Natural killer cell (primary cell): Measurements from ENCODE around the gene CHD2. TPM values are rescaled to one million over a fixed set of nuclear protein-coding genes. Genes with fewer than 3 reads are reported as not detected.
A peak's percentile ranks its signal among the peaks of the same experiment; 100 is the strongest.

Source experiments
- ATAC-seq, 3 donors: fragments of 150-1000 bp in 2 of 3; fragments of 200-7000 bp in 1 of 3; cut with Tn5 transposase; 1 replicate in 1 of 3; 2 replicates in 2 of 3; pipeline ENCODE4 v1.10.0; 2021; ENCODE audit warnings: mild to moderate bottlenecking in 2 of 3, moderate library complexity in 2 of 3
- DNase-seq, 2 donors: peaks; one replicate each; pipeline versions ENCODE4 v3.0.0 to v3.0.0-alpha.2; 2013 to 2021; ENCODE audit warnings: mixed read lengths in 1 of 2
- H3K27ac ChIP-seq: one replicate; pipeline ENCODE4 v1.5.1; 2013; ENCODE audit warnings: mild to moderate bottlenecking, low read length
- H3K27me3 ChIP-seq: one replicate; pipeline ENCODE4 v1.6.1; 2013; ENCODE audit warnings: low read length; ENCODE audit not compliant: control insufficient read depth, insufficient read depth
- H3K36me3 ChIP-seq: one replicate; pipeline ENCODE4 v1.6.1; 2013; ENCODE audit warnings: low read length; ENCODE audit not compliant: control insufficient read depth, insufficient read depth
- H3K4me1 ChIP-seq: one replicate; pipeline ENCODE4 v1.6.1; 2013; ENCODE audit warnings: low read length; ENCODE audit not compliant: control insufficient read depth, insufficient read depth
- H3K4me3 ChIP-seq: one replicate; pipeline ENCODE4 v1.5.1; 2013; ENCODE audit warnings: low read length
- H3K9me3 ChIP-seq: one replicate; pipeline ENCODE4 v1.6.1; 2013; ENCODE audit warnings: low read length; ENCODE audit not compliant: control insufficient read depth, insufficient read depth
- H3K27ac Mint-ChIP-seq, 2 donors: one replicate each; pipeline ENCODE4 v1.8.0; 2022; ENCODE audit warnings: mild to moderate bottlenecking in 2 of 2, mixed read lengths in 2 of 2, moderate library complexity in 1 of 2
- H3K27me3 Mint-ChIP-seq, 2 donors: one replicate each; pipeline ENCODE4 v1.8.0; 2022; ENCODE audit warnings: low read depth in 2 of 2, mixed read lengths in 2 of 2
- H3K36me3 Mint-ChIP-seq: one replicate; pipeline ENCODE4 v1.8.0; 2022; ENCODE audit warnings: mixed read lengths
- H3K4me1 Mint-ChIP-seq, 2 donors: one replicate each; pipeline ENCODE4 v1.8.0; 2022; ENCODE audit warnings: mixed read lengths in 2 of 2
- H3K4me3 Mint-ChIP-seq: one replicate; pipeline ENCODE4 v1.8.0; 2022; ENCODE audit warnings: mild to moderate bottlenecking, moderate library complexity, mixed read lengths
- H3K9me3 Mint-ChIP-seq, 2 donors: one replicate each; pipeline ENCODE4 v1.8.0; 2022; ENCODE audit warnings: mixed read lengths in 2 of 2
- CTCF ChIP-seq: fragments of 200-600 bp; IDR thresholded peaks from one replicate; pipeline ENCODE4 v1.8.0; 2022; ENCODE audit warnings: antibody characterized with exemption
- WGBS: methylation state at CpG from one replicate; pipeline ENCODE4 v1.1.7; 2013; ENCODE audit warnings: missing lambda C conversion rate; ENCODE audit not compliant: insufficient coverage; 5-methylcytosine and 5-hydroxymethylcytosine counted together
- intact Hi-C: fragments of 100-400 bp; cut with micrococcal nuclease; formaldehyde crosslinking; loops from one replicate; pipeline ENCODE4 v1.14.2; 2022
- total RNA-seq, 4 donors: library from RNA; stranded (reverse); fragments of 120-200 nt in 1 of 4; gene quantifications; one replicate each; pipeline versions ENCODE4 v1.2.3 to v1.2.4, GENCODE V29; 2013 to 2022

The CHD2 gene
- total RNA-seq, 3 donors from 2014 or later (not counting 1 experiment from before 2014, with no cell fraction given) = 418 to 449 (median 441) TPM

GRCh38 chr15:92908713-92909057 lies 8.6 kb downstream of the CHD2 start:
- no peak for ATAC-seq
- Mint-ChIP-seq H3K36me3 (no peaks in the 10 kb centered on the region), H3K4me3 (peak overlapping the region; percentile 93), H3K9me3 (no peaks in the 10 kb centered on the region), H3K4me1 (peaks cover 93 to 94% of the 10 kb centered on the region in 2 donors), H3K27me3 (no peaks in the 10 kb centered on the region), H3K27ac (peak overlapping the region; percentile 99 to 100)
- no peak overlapping the region for H3K4me3 ChIP-seq
- H3K4me1 ChIP-seq = peaks cover 57% of the 10 kb centered on the region
- H3K9me3 ChIP-seq = no peaks in the 10 kb centered on the region
- TF ChIP-seq CTCF = no peak
- DNase-seq = no peak
- WGBS = 91% methylated on average over 6 of the region's 6 CpGs
- H3K36me3 ChIP-seq = peaks cover 3% of the 10 kb centered on the region
- peak overlapping the region; percentile 99 for H3K27ac ChIP-seq
- intact Hi-C loops = loop anchor here (1.0 kb wide), 1 partner anchor 8 kb away; no protein-coding TSS in a partner anchor
- H3K27me3 ChIP-seq = no peaks in the 10 kb centered on the region

GRCh38 chr15:92909136-92909781 lies 9.1 kb downstream of the CHD2 start:
- no peak overlapping the region for H3K4me3 ChIP-seq
- intact Hi-C loops = no loop called here
- H3K27ac Mint-ChIP-seq = peak overlapping the region; percentile 99 to 100

GRCh38 chr15:92910451-92910850 lies 10.3 kb downstream of the CHD2 start:
- DNase-seq = peak in 1 of 2 donors; percentile 35
- Mint-ChIP-seq H3K4me3 (peak overlapping the region; percentile 55), H3K4me1 (peaks cover 89 to 91% of the 10 kb centered on the region in 2 donors), H3K9me3 (no peaks in the 10 kb centered on the region), H3K27me3 (no peaks in the 10 kb centered on the region), H3K36me3 (no peaks in the 10 kb centered on the region), H3K27ac (peak overlapping the region; percentile 99 to 100)
- no peak for ATAC-seq
- peak overlapping the region; percentile 14 for H3K27ac ChIP-seq
- peaks cover 61% of the 10 kb centered on the region for H3K4me1 ChIP-seq
- 82% methylated on average over 13 of the region's 13 CpGs for WGBS
- no peak for TF ChIP-seq CTCF
- H3K27me3 ChIP-seq = no peaks in the 10 kb centered on the region
- peaks cover 3% of the 10 kb centered on the region for H3K36me3 ChIP-seq
- no peak overlapping the region for H3K4me3 ChIP-seq
- no peaks in the 10 kb centered on the region for H3K9me3 ChIP-seq
- intact Hi-C loops = no loop called here

More at GRCh38 chr15:92909136-92909781, 9.1 kb downstream of the CHD2 start:
- no peak for TF ChIP-seq CTCF
- peak overlapping the region; percentile 99 for H3K27ac ChIP-seq
- Mint-ChIP-seq H3K9me3 (no peaks in the 10 kb centered on the region), H3K36me3 (no peaks in the 10 kb centered on the region), H3K4me1 (peaks cover 92 to 93% of the 10 kb centered on the region in 2 donors), H3K27me3 (no peaks in the 10 kb centered on the region), H3K4me3 (peak overlapping the region; percentile 93)
- ATAC-seq = no peak
- WGBS = 64% methylated on average over 5 of the region's 7 CpGs
- H3K27me3 ChIP-seq = no peaks in the 10 kb centered on the region
- H3K36me3 ChIP-seq = peaks cover 3% of the 10 kb centered on the region
- DNase-seq = no peak
- peaks cover 58% of the 10 kb centered on the region for H3K4me1 ChIP-seq
- H3K9me3 ChIP-seq = no peaks in the 10 kb centered on the region

GRCh38 chr15:92914103-92914499 lies 14.0 kb downstream of the CHD2 start:
- Mint-ChIP-seq H3K4me1 (peaks cover 79 to 81% of the 10 kb centered on the region in 2 donors), H3K4me3 (peak overlapping the region; percentile 88), H3K27ac (peak overlapping the region; percentile 98 to 99), H3K9me3 (no peaks in the 10 kb centered on the region), H3K27me3 (no peaks in the 10 kb centered on the region), H3K36me3 (no peaks in the 10 kb centered on the region)
- TF ChIP-seq CTCF = no peak
- ATAC-seq (no peak), DNase-seq (peak in 1 of 2 donors; percentile 25)
- H3K27ac ChIP-seq = peak overlapping the region; percentile 93
- no peaks in the 10 kb centered on the region for H3K27me3 ChIP-seq
- H3K9me3 ChIP-seq = no peaks in the 10 kb centered on the region
- no peak overlapping the region for H3K4me3 ChIP-seq
- H3K4me1 ChIP-seq = peaks cover 67% of the 10 kb centered on the region
- peaks cover 7% of the 10 kb centered on the region for H3K36me3 ChIP-seq
- WGBS = 50% methylated on average over 1 of the region's 1 CpG
- intact Hi-C loops = no loop called here
